SK-N-MC (cell line): ENCODE measurements around the gene TMBIM1.
"Not testable (repeated sequence)": the region's sequence is repeated elsewhere in the genome, so short reads cannot be mapped to it uniquely, and the experiment has no call there.

Source experiments
- EZH2 ChIP-seq: fragments of 200-600 bp; sonication (generic); IDR thresholded peaks from one replicate; pipeline ENCODE4 v1.6.1; 2017; ENCODE audit warnings: antibody characterized with exemption
- POLR2AphosphoS5 ChIP-seq: IDR thresholded peaks from 2 replicates; pipeline ENCODE4 v1.6.1; 2012; ENCODE audit warnings: mild to moderate bottlenecking, low read depth, low read length, borderline replicate concordance

GRCh38 chr2:218314764-218315163 is 22.5 kb upstream of the TMBIM1 start:
- TF ChIP-seq EZH2, POLR2AphosphoS5: not testable (repeated sequence)
